HL-60/S4 treated with phorbol 12-myristate 13-acetate at 8.2 ng/mL for 4 days and 3 days (cell line): ENCODE results near the gene PLXND1.

ENCODE experiments used
- in situ Hi-C: fragments of 300-500 bp; cut with MboI; formaldehyde crosslinking; loops from 2 replicates; pipeline ENCODE4 v1.15.0; 2022; ENCODE audit warnings: low sequenced_read_pairs

The PLXND1 gene

DNA sequence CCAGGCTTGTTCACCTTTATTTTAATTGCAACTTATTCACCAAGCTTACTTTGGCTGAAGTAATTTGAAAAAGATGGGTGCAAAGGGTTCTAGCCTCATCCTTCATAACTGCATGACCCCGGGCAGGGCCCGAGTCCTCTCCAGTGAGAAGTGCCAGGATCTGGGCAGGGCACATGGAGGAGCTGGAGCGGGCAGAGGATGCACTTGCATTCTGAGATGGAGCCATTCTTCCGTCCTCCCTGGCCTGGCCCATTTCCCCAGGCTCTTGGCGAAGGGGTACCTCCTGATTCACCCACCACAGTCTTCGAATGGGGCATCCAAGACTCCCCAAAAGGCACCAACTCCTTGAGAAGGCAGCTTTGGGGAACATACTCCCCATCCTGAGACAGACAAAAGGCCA, 22.5 kb upstream of the PLXND1 start:
- in situ Hi-C loops = no loop called here

DNA sequence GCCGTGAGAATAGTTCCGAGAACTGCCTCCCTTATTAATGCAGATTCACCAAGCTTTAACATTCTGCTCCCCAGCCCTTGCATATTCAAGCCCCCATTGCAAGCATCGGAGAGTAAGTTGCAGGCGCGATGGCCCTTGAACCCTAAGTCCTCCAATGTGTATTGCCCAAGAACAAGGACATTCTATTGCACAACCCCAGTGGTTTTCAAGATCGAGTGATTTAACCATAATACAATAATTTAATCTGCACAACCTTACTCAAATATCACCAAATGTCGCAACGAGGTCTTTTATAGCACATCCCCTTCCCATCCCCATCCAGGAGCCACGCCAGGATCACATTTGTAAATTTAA, 21.7 kb upstream of the PLXND1 start:
- in situ Hi-C loops = no loop called here

DNA sequence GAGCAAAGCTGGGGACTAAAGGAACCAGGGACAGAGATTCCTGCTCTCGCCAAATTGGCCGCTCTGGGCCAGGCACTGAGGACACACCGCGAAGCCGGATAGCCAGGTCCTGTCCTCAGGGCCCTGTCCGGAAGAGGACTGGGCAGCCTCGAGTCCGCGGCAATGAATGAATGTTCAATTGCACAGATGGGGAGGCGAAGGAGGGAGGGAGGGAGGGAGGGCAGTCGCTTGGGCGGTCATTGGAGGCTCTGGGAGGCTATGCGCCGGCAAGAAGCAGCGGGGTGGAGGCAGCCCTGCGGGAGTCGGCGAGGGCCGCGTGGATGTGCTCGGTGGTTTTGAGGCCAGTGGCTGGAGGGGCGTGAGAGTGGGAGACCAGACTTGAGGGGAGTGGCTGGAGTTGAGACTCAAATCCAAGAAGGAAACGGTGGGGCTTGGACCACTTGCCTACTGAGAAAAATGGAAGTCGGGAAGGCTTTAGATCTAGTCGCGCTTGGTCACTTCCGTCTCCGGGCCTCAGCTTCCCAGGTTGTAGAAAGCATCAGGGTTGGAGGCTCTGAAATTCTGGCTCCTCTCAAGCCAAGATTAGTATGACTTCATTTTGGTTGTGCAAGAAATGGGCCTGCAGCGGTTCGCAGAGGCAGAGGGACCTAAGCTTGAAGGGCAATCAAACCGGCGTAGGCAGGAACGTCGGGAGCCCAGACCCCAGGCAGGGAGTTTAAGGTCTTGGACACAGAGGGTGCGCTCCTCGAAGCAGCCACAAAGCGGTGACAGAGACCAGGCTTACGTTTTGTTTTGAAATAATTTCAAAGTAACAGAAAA, 21.1 kb upstream of the PLXND1 start:
- in situ Hi-C loops = no loop called here

DNA sequence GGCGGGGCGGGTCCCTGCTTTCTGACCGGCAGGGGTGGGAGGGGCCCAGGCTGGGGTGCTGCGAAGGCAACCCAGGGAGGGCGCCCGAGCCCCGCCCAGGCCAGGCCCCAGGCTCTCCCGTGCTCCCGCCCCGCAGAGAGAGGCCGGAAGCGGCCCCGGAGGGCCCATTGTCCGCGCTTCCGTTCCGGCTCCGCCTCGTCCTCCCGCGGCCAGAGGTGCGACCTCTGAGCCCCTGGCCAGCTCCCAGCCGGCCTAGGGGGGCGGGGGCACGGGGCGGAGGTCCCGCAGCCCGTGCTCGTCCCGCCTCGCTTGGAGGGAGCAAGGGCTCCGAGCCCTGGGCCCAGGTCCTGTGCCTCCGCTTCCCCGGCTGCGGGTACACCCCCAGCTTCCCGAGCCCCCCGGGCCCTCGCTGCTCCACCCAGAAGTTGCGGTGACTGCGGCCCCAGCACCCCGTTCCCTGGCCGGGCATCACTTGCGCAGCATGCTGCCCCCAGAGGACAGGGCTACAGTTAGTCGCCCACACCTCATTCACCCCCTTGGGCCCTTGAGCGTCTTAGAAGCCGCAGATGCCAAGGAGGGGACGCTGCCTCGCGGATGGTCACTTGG, 20.4 kb upstream of the PLXND1 start:
- in situ Hi-C loops = no loop called here

DNA sequence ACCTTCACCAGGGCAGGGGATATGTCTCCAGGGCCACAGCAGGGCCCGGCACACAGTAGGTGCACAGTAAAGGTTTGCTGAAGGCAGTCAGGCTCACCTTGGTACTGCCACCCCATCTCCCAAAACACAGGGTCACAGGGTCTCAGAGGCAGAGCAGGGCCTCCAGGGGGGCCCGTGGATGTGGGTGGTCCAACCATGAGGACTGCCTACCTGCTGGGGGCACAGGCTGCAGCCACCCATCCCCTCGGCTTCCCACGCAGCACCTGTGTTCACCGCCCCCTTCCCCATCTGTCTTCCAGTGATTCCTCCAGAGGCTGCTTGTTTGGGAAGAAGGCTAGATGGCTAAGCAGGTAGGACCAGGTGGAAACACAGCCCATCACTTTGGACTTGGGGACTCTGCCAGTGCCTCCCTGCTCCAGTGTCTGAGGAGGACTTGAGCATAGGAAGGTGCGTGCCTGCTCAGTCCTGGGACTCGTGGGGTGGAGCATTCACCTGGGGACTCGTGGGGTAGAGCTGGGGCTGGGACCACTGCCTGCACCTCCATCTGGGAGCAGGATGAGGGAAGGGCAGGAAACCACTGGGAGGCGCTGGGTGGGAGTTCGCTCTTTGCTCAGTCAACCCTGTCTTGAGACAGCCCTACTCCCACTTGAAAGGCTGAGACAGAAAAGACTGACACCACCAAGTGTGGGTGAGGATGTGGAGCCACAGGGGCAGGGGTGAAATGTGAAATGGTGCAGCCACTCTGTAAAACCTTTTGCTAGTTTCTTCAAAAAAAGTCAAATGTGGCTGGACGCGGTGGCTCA, 18.8 kb upstream of the PLXND1 start:
- in situ Hi-C loops = no loop called here

DNA sequence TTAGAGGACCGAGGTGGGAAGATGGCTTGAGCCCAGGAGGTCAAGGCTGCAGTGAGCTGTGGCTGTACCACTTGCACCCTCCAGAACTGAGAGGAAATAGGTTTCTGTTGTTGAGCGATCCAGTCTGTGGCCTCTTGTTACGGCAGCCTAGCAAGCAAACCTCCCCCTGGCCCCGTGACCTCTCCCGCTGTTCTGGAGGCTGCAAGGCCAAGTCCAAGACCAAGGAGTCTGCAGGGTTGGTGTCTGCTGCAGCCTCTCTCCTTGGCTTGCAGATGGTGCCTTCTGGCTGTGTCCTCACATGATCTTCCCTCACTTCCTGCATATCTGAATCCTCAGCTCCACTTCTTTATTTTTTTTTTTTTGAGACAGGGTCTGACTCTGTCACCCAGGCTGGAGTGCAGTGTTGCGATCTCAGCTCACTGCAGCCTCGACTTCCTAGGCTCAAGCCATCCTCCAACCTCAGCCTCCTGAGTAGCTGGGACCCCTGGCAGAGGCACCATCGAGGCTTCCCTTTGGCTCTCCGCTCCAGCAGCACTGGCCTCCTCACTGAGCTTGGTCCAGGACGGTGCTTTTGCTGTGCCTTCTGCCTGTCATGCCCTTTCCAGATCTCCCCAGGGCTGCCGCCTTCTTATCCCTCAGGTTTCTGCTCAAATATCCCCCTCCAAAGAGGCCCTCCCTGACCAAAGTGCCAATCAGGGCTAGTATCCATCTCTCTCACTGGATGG, 18.0 kb upstream of the PLXND1 start:
- in situ Hi-C loops = no loop called here

DNA sequence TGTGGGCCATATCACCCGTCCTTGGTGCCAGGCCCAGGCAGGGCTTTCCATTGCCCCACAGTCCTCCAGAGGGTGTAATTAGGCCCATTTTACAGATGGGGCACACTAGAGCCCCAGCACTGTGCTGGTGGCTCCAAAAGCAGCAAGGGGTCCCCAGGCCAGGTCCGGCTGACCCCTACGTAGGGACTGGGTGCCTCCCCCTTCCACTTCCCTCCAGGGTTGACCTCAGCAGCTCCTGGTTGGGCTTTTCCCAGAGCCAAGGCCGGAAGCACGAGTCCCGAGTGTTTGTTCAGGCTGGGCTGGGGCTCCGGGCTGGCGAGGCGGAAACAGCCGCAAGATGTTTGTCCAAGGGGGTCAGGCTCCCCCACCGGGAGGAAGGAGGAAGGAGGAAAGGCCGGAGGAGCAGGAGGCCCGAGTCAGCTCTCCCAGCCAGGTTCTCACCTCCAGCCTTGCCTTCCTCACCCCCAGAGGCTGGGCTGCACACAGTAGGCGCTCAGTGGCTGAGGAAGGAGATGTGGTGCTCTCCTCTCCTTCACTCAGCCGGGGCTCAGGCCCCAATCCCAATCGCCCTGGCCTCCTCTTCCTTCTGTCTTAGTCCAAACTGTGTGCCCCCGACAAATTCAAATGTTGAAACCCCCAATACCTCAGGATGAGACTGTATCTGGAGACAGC, 17.1 kb upstream of the PLXND1 start:
- in situ Hi-C loops = no loop called here

DNA sequence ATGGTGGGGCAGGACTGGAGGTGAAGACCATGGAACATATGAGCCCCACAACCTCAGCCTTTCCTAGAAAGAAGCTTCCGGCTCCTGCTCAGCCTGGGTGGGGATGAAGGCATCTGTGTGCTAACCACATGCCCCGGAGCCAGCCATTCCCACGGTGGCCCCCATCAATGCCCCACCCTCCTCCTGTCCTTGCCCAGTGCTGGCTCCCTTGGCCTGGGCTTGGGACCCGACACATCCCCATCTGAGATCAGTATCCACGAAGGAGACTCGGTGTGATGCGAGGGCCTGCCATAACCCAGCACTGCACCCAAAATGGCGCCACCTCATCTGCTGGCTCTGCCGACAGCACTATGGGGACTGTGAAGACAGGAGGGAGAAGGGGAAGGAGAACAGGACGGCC, 16.5 kb upstream of the PLXND1 start:
- in situ Hi-C loops = no loop called here

DNA sequence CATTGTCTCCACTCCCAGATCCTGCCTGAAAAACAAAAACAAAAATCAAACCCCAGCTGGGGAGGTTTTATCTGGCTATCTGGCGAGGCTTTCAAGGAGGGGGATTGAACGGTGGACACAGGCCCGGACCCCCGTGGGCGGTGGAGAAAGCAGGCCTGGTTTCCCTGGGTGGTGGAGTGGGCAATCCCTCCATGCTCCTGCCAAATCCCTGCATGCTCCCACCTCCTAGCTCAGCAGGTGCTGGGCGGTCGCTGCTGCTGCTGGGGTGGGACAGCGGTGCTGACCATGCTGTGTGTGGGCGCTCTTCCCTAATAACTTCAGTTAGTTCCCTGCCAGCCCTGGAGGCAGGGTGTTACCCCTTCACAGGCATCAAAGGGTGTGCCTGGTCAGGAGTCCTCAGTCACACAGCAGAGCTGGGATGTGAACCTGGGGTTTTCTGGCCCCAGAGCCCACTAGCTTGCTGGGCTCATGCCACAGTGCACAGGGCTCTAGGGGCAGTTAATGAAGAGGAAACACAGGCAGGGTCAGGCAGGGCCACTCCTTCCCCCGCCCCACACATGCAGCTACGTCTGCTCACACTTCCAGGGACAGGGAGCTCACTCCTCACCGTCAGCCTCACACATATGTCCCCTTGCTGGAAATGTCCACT, 15.9 kb upstream of the PLXND1 start:
- in situ Hi-C loops = no loop called here

DNA sequence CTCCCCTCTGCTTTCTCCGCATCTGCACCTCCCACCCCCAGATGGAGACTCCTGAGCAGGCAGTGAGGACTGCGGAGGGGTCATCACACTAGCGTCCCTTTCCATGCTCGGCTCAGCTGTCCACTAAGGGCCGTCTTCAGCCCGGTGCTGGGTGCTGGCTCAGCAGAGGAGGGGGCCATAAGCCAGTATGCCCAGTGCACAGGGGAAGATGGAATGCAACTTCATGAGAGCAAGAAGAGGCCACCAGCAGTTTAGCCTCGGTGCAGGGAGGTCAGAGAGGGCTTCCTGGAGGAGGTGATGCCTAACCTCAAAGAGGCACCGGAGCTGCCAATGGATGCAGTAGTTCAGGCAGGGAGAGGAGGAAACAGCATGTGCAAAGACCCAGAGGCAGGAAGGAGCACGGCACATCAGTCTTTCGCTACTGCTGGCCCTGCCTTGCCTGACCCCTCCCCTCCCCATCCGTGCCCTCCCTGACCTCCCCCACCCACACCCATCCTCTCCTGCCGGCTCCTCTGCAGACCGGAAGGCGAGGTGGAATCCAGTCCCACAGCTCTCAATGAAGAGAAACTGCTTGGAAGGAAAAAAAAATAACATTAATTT, 15.2 kb upstream of the PLXND1 start:
- in situ Hi-C loops = no loop called here

DNA sequence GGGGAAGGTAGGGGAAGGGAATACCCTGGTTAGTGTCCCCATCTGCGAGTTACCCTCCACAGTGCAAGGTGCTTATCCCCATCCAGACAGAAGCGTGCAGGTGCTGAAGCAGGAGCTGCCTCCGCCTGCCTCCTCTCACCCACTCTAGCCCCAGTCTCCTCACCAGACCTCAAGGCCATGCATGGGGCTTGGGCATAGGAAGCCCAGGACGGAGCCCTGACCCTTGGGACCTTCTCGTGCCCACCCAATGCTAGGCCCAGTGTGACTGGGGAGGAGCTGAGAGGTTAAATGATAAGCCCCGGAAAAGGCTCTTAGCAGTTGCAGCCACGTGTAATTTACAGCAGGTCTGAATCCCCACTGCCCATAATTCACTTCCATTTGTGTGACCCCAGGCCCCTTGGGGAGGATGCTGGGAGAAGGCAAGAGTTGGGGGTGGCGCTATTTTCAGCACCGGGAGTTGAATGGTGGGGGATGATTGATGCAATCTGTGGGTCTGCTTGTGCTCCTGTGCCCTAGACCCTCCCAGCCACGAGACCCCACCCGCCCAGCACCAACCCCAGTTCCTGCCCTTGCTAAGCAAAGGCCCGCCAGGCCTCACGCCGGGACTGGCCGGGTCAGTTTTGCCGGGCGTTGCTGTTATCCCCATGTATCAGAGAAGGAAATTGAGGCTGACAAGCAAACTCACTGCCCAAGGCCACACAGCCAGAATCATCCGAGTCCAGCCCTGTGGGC, 14.5 kb upstream of the PLXND1 start:
- in situ Hi-C loops = no loop called here

DNA sequence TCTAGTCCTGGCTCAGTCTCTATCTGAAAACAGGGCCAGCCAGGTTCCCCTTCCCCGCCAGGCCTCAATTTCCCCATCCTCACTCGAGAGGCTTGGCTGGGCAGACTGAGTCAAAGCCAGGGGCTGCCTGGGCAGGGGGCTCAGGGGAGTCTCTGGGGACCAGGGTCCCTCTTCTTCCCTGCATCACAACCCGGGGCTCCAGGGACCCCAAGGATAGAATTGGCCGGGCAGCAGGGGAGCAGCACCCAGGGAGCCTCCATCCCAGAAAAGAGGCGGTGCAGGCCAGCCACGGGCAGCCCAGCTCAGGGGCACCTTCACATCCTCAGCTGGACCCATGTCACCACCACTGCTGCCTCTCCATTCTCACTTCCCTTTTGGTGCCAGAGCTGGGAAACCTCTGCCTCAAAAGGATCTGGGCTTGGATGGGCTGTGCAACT, 13.3 kb upstream of the PLXND1 start:
- in situ Hi-C loops = no loop called here

DNA sequence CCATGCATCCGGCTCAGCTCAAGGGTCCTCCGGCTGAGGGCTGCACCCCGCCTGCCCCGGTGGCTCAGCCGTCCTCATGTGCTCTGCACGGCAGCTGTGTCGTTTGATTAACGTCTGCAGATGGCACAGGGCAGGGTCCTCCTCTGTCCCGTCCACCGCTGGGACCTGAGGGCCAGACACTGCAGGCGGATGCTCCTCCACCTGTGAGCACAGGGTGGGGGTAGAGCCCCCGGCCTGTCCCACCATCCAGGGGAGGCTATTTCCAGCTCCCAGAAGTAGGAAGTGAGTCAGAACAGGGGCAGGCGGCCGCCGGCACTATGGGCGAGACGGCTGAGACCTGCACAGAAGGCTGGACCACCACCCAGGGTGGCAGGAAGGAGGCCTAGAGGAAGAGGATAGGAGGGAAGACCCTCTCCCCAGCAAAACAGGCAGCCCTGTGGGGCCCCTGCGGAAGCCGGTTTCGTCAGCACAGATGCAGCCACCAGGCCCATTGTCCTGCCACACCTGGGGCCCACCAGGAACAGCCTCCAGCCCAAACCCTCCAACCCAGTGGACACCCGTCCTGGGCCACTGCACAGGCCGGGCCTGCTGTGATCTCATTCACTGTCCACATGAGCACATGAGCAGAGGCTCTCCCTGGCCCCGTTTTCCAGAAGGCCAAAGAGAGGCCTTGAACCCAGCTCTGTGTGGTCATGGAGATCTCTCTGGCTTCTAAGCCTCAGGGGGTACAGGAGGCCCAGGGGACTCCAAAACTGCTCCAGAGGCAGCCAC, 12.6 kb upstream of the PLXND1 start:
- in situ Hi-C loops = no loop called here

DNA sequence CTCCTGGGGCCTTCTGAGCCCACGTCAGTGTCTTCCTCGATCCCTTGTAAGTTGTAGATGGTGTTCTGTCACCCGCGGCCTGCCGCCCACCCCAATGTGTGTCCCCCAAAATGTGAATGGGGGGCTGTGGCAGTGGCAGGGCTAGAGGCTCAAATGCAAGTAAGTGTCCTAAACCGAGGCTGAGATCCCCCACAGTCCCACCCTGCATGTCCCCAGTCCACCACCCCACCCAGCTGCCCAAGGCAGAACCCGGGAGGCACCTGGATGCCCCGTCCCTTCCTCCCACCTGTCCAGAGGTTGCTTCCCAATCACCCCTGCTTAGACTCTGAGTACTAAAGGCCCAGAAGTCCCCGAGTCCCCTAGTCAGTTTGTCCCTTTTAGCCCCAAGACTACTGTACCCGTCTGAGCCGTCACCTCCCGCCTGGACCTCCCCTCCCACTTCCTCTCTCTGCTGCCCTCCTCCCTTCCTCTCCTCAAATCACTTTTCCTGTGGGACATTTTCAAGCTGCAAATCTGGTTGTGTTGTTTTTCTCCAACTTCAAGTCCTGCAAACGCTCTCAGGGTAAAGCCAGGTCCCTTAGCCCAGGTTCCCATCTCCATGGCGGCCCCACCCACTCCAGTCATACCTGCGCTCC, 11.8 kb upstream of the PLXND1 start:
- in situ Hi-C loops = no loop called here

DNA sequence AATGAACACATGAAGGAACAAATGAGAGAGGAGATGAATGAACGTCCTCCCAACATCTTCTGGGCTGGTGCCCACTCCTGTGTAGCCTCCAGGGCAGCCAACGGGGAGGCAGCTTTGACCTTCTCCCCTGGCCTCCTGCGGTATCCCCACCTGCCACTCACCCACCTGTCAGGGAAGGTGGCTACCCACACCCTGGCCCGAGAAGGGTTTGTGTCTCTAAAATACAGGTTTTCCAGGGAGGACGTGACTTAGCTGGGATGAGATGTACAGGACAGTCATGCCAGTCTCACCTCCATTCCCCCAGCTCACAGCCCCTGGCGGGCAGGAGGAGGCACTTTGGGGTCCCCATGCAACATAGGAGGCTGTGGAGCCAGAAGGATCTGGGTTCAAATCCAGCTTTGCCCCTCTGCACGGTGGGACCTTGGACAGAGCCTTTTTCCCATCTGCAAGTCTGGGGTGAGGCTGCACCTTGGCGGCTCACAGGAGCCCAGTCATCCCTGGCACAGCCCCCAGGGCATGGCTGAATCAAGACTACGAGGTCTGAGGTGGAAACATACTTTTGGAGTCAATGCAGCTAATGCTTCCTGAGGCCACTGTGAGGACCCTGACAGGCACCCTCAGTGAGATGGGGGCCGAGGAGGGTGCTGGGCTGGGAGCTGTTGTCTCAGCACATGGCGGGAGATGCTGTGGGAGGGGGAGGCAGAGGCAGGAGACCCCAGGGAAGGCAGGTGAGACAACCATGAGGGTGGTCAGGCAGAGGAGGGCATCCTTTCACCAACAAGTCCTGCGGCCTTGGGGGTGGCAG, 11.1 kb upstream of the PLXND1 start:
- in situ Hi-C loops = no loop called here

DNA sequence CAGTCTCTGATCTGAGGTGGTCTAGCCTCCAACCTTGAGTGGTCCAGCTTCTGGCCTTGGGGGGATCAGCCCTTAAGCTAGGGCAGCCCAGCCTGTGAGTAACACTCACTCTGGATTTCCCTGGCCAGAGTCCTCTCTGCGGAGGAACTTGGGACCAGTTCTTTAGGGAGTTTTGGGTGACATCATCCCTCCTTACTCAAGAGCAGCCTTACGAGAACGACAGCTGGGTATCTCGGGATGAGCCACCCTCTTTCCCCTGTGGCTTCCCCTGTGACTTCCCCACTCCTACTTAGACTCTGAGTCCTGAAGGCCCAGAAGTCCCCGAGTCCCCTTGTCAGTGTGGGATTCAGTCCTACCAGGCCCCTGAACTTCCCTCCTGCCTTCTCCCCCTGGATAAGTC, 10.2 kb upstream of the PLXND1 start:
- in situ Hi-C loops = no loop called here

DNA sequence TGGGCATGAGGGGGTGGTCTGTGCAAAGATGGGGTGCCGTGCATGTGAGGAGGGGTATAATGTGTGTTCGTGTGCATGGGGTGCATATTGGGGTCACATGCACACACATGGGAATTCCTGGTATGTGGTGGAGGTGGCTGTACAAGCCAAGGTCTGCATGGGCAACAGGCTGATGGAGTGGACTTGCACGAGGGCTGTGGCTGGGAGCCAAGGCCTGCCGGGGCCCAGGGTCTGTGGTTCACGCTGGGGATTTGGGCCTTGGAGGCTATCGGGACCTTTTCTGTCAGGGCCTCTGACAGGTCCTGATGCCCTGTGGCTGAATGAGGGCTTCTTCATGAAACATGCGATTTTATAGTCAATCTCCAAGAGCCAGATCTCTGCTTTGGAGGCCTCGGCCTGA, 9.8 kb upstream of the PLXND1 start:
- in situ Hi-C loops = no loop called here
